SK-N-SH (cell line): ENCODE data around the gene EVC.

Experiments
- CTCF ChIP-seq: fragments of 200-600 bp; sonication (generic); IDR thresholded peaks from 2 replicates; pipeline ENCODE4 v1.6.1; 2017; ENCODE audit warnings: antibody characterized with exemption, mild to moderate bottlenecking, moderate library complexity
- SIN3A ChIP-seq: IDR thresholded peaks from 2 replicates; pipeline ENCODE4 v1.6.1; 2012; ENCODE audit warnings: low read depth, mild to moderate bottlenecking, low read length, moderate library complexity, borderline replicate concordance
- TF ChIP-seq, protein P1 (sequence below): IDR thresholded peaks from 2 replicates; pipeline ENCODE4 v1.4.0; 2012; ENCODE audit warnings: low read depth, borderline replicate concordance

DNA sequence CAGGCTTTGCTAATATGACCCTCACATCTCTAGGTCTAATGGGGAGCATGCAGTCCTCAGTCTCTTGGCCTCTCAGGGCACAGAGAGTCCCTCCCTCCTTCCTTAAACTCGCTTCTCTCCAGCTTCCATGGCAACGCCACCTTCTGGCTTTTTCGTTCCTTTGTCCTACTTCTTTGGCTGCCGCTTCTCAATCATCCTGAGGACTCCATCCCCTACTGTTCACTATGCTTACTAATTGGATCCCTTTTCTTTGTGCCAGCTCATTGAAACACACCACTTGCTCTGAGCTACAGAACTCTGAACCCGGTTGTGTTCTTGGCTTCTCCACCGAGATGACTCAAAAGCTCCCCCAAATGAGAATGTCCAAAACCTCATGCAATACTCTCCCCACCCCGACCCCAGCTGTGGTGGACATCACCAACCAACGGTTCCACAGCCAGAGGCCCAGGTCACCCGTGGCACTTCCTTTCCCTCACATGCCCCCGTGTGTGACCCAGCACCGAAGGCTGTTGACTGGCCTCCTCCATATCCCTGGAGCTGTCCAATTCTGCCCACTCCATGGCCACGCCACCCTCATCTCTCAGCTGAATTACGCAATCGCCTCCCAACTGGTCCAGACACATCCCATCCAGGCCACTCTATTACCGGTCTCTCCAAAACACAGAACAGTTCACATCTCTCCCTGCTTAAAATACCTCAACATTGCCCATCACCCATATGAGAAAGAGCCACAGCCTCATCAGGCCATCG lies 147.2 kb downstream of the EVC start:
- TF ChIP-seq, protein P1, sequence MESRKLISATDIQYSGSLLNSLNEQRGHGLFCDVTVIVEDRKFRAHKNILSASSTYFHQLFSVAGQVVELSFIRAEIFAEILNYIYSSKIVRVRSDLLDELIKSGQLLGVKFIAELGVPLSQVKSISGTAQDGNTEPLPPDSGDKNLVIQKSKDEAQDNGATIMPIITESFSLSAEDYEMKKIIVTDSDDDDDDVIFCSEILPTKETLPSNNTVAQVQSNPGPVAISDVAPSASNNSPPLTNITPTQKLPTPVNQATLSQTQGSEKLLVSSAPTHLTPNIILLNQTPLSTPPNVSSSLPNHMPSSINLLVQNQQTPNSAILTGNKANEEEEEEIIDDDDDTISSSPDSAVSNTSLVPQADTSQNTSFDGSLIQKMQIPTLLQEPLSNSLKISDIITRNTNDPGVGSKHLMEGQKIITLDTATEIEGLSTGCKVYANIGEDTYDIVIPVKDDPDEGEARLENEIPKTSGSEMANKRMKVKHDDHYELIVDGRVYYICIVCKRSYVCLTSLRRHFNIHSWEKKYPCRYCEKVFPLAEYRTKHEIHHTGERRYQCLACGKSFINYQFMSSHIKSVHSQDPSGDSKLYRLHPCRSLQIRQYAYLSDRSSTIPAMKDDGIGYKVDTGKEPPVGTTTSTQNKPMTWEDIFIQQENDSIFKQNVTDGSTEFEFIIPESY, result no peak
- TF ChIP-seq SIN3A, result no peak
- no peak for TF ChIP-seq CTCF
